Upper lobe of left lung (tissue), 4 donors: ENCODE data around the gene KIRREL3.

Source experiments
- CTCF ChIP-seq, 6 experiments: fragments of 450-650 bp in 4 of 6; fragments of 200-600 bp in 2 of 6; sonication (generic) in 2 of 6; IDR thresholded peaks; one replicate each; pipeline ENCODE4 v1.5.1; 2016 to 2019; ENCODE audit warnings: antibody characterized with exemption in 6 of 6
- POLR2AphosphoS5 ChIP-seq, 2 donors: sonication (generic); formaldehyde crosslinking; IDR thresholded peaks; one replicate each; pipeline ENCODE4 v1.5.1; 2017; ENCODE audit warnings: antibody characterized with exemption in 2 of 2

DNA sequence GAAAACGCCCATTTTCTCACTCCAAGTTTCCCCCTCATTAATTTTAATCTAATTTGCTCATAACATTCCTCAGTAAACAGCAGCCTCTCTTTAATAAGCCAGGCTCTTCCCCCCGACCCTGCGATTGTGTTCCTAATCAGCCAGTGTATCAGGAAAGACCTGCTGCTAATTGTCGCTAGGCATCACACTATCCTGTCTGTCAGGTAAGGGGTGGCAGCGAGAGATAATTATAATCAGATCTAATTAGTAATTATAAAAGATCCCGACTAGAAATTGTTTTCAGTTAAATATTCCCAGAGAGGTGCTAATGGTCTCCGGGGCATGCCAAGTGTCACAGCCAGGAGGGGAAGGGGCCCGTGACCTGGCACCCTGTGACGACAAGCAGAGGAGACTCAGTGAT is 502.3 kb downstream of the KIRREL3 start:
- TF ChIP-seq CTCF (IDR thresholded peaks at IDR 0.05) (no peak), POLR2AphosphoS5 (IDR thresholded peaks at IDR 0.05) (no peak)
